ENCODE data around the gene TEX11.
"Not testable (repeated sequence)": the region's sequence is repeated elsewhere in the genome, so short reads cannot be mapped to it uniquely, and the experiment has no call there.

TEX11 gene

DNA sequence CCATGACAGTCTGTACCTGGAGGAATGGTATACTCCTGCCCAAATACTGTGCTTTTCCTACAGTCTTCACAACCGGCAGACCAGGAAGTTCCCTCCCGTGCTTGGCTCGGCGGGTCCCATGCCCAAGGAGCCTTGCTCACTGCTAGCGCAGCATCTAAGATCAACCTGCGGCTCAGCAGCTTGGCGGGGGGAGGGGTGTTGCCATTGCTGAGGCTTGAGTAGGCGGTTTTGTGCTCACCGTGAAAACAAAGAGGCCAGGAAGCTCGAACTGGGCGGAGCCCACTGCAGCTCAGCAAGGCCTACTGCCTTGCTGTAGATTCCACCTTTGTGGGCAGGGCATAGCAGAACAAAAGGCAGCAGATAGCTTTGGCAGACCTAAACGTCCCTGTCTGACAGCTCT, 152.7 kb downstream of the TEX11 start:
- DNase-seq (ENCODE audit: low read depth, low spot score) = no peak

- DNase-seq (ENCODE audit: low read depth, low spot score) = no peak
These were observed 154.2 kb downstream of the TEX11 start for GRCh38 chrX:70754169-70754848.

DNA sequence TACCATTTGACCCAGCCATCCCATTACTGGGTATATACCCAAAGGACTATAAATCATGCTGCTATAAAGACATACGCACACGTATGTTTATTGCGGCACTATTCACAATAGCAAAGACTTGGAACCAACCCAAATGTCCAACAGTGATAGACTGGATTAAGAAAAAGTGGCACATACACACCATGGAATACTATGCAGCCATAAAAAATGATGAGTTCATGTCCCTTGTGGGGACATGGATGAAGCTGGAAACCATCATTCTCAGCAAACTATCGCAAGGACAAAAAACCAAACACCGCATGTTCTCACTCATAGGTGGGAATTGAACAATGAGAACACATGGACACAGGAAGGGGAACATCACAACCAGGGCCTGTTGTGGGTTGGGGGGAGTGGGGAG, 174.7 kb downstream of the TEX11 start:
- not testable (repeated sequence) for DNase-seq (ENCODE audit: low read depth, low spot score)

DNA sequence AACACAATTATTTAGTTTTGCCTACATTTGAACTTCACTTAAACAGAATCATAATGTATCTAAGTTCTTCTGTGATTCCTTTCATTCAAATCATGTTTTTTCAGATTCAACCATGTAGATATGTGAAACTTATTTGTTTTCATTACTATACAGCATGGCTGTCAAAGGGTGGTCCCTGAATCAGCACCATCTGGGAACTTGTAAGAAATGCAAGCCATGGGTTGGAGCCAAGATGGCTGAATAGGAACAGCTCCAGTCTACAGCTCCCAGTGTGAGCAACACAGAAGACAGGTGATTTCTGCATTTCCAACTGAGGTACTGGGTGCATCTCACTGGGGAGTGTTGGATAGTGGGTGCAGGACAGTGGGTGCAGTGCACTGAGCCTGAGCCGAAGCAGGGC, 180.6 kb downstream of the TEX11 start:
- DNase-seq (ENCODE audit: low read depth, low spot score) = not testable (repeated sequence)

DNA sequence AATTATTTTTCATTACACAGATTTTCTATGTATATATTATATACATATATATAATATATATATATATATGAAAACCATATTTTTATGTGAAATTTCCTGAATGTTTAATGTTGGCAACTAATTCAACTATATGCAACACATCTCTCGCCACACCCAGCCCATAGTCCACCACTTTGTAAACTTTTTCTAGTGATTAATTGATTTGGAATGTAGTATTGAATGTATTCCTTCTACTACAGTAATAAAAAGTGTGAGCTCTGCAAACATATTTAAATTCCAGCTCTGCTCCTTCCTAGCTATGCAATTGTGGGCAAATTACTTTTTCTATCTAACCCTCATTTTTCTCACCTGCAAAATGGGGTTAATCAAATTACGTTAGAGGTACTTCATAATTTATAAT, 187.8 kb downstream of the TEX11 start:
- DNase-seq (ENCODE audit: low read depth, low spot score) = no peak

- not testable (repeated sequence) for DNase-seq (ENCODE audit: low read depth, low spot score)
These were observed 197.2 kb downstream of the TEX11 start for GRCh38 chrX:70711336-70711735.

DNA sequence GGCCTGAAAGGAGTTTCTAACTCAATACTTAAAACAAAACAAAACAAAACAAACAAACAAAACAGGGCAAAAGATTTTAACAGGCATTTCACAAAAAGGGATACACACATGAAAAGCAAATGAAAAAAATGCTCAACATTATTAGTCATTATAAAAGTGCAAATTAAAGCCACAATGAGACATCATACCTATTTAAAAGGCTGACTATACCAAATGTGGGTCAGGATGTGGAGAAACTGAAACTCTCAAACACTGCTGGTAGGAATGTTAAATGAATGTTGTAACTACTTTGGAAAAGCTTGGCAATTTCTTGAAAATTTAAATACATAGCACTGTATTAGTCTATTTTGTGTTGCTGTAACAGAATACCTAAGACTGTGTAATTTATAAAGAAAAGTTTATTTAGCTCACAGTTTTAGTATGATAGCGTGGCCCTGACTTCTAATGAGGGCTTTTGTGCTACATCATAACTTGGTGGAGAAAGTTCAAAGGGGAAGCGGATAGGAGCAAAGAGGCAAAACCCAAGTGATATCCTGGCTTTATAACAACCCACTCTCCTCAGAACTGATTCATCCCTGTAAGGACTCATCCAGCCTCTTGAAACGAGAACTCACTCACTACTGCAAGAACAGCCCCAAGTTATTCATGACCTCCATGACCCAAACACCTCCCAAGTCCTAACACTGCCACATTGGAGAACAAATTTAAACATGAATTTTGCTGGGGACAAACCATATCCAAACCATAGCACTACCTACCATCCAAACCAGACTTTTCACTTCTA, 214.0 kb downstream of the TEX11 start:
- no peak for DNase-seq (ENCODE audit: low read depth, low spot score)

DNA sequence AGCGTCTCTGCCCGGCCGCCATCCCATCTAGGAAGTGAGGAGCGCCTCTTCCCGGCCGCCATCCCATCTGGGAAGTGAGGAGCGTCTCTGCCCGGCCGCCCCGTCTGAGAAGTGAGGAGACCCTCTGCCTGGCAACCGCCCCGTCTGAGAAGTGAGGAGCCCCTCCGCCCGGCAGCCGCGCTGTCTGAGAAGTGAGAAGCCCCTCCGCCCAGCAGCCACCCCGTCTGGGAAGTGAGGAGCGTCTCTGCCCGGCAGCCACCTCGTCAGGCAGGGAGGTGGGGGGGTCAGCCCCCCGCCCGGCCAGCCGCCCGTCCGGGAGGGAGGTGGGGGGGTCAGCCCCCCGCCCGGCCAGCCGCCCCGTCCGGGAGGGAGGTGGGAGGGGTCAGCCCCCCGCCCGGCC, 229.1 kb downstream of the TEX11 start:
- not testable (repeated sequence) for DNase-seq (ENCODE audit: low read depth, low spot score)

DNA sequence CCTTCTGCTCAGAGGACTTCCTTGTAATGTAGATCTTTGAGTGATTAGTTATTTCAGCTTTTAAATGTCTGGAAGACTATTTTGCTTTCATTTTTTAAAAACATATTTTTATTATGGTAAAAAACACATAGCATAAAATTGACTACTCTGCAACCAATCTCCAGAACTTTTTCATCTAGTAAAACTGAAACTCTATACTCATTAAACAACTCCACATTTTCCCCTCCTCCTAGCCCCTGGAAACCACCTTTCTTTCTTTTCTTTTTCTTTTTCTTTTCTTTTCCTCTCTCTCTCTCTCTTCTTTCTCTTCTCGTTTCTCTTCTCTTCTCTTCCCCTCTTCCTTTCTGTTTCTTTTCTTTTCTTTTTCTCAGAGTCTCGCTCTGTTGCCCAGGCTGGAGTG, 233.2 kb downstream of the TEX11 start:
- DNase-seq (ENCODE audit: low read depth, low spot score) = no peak

DNA sequence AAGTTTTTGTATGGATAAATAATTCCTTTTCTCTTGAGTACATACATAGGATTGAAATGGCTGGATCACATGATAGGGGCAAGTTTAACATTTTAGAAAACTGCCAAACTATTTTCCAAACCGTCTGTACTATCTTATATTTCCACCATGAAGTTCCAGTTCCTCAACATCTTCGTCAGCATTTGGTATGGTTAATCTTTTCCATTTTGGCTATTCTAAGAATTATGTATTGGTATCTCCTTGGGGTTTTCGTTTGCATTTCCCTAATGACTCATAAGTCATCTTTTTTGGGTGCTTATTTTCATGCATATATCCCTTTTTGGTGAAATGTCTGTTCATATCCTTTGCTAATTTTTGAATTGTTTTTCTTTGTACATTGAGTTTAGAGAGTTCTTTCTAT, 236.2 kb downstream of the TEX11 start:
- DNase-seq (ENCODE audit: low read depth, low spot score) = no peak

GRCh38 chrX:70669120-70669519, 239.4 kb downstream of the TEX11 start:
- DNase-seq (ENCODE audit: low read depth, low spot score) = no peak

GRCh38 chrX:70664726-70665125, 243.8 kb downstream of the TEX11 start:
- DNase-seq (ENCODE audit: low read depth, low spot score) = peak; percentile 7

- DNase-seq (ENCODE audit: low read depth, low spot score) = not testable (repeated sequence)
These were observed 247.4 kb downstream of the TEX11 start for GRCh38 chrX:70661124-70661523.

DNA sequence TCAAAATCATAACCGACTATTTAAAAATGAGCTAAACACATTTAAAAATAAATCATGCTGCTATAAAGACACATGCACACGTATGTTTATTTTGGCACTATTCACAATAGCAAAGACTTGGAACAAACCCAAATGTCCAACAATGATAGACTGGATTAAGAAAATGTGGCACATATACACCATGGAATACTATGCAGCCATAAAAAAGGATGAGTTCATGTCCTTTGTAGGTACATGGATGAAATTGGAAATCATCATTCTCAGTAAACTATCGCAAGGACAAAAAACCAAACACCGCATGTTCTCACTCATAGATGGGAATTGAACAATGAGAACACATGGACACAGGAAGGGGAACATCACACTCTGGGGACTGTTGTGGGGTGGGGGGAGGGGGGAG, 251.0 kb downstream of the TEX11 start:
- not testable (repeated sequence) for DNase-seq (ENCODE audit: low read depth, low spot score)

- no peak for DNase-seq (ENCODE audit: low read depth, low spot score)
These were observed 252.2 kb downstream of the TEX11 start for GRCh38 chrX:70656304-70656703.

DNA sequence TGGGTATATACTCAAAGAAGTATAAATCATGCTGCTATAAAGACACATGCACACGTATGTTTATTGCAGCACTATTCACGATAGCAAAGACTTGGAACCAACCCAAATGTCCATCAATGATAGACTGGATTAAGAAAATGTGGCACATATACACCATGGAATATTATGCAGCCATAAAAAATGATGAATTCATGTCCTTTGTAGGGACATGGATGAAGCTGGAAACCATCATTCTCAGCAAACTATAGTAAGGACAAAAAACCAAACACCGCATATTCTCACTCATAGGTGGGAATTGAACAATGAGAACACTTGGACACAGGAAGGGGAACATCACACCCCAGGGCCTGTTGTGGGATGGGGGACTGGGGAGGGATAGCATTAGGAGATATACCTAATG, 260.6 kb downstream of the TEX11 start:
- DNase-seq (ENCODE audit: low read depth, low spot score) = not testable (repeated sequence)

GRCh38 chrX:70636218-70636617, 272.3 kb downstream of the TEX11 start:
- no peak for DNase-seq (ENCODE audit: low read depth, low spot score)

DNA sequence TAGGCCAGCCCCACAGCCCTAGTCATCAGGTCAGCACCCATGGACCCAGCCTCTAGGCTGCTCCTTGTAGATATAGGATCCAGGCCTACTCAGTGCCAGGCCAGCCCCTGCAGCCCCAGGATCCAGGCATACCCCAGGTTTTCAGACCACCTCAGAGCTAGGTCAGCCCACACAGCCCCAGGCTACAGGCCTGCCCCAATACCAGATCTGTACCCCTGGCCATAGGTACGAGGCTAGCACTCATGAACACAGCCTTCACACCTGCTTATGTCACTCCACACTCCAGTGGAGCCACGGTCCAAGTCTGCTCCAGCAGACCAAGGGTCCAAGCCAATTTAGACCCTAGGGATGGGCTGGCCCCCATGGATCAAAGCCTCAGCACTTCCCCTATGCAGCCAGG, 272.8 kb downstream of the TEX11 start:
- no peak for DNase-seq (ENCODE audit: low read depth, low spot score)

DNA sequence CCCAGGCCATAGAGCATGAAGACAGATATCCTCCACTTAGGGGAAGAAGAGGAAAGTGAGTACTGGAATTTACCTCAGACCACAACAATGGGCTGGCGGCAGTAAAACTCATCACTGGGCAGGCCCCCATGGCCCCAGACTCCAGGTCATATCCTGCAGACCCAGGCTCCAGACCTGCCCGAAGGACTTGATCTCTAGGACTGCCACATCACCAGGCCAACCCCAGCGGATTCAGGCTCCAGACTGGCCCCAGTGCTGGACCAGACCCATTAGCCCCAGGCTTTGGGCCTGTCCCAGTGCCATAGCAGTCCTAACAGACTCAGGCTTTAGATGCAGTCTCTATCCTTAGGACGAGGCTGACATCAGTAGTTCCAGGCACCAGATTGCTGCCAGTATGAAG, 273.3 kb downstream of the TEX11 start:
- DNase-seq (ENCODE audit: low read depth, low spot score) = no peak

DNA sequence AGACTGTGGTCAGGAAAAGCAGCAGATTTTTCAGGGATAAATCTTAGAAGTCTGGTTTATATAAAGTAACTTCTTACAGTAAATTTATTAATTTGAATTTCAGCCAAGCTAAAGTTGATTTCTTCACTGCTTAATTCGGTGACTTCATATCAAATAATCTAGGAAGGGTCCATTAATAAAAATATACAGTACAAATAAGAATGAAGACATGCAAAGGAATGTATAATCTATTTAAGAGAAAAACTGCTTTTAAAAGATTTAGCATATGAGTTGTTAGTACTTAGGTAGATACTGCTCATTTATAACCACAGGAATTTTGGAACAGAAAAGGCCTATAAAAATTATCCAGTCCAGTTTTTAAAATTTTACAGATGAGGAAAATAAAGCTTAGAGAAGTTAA, 286.8 kb downstream of the TEX11 start:
- no peak for DNase-seq (ENCODE audit: low read depth, low spot score)

DNA sequence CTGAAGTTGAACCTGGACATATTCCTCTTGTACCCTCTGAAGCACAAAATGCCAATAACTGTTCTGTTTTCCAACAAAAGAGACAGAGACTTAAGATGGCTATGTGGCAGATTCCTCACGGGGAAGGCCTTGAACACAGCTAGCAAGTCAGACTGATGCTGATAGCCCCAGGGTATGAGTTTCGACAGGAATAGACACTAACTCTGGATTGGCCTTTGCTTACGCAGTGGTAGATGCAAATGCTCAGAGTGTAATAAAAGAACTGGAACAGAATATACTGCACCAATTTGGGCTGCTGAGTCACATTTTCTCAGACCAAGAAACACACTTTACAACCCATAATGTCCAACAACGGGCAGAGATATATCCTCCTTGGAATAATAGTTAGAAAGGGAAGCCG, 290.0 kb downstream of the TEX11 start:
- DNase-seq (ENCODE audit: low read depth, low spot score) = no peak

GRCh38 chrX:70613295-70613694, 295.2 kb downstream of the TEX11 start:
- no peak for DNase-seq (ENCODE audit: low read depth, low spot score)

DNA sequence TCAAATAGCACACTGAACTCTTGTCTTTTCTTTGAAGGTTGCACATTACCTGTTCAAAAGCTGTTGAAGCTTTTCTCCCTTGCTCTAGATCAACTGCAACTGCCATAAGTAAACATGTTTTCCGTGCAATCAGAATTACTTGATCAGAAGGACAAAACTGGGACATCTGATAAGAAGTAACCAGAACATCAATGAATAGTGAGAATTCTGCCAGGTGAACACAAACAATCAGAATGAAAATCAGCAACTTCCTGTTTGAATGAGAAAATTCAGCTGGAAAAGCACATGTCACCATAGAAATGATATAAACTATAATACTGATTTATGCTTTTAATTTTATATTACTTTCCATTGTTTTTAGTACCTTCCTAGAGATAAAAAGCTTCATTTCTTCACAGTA, 303.2 kb downstream of the TEX11 start:
- DNase-seq (ENCODE audit: low read depth, low spot score) = no peak
